H9 (cell line): ENCODE results near the gene SPRR3. TPM values are rescaled to one million over a fixed set of nuclear protein-coding genes. Genes with fewer than 3 reads are reported as not detected.

ENCODE experiments used
- DNase-seq: peaks from one replicate; pipeline ENCODE4 v3.0.0-alpha.2; 2017
- H2AFZ ChIP-seq: one replicate; pipeline ENCODE4 v1.6.1; 2013; ENCODE audit warnings: mild to moderate bottlenecking, low read length, control low read depth, moderate library complexity
- H2AK5ac ChIP-seq: 2 replicates; pipeline ENCODE4 v1.6.1; 2013; ENCODE audit warnings: low read length, control low read depth, mixed read lengths; ENCODE audit not compliant: insufficient read length
- H2BK120ac ChIP-seq: one replicate; pipeline ENCODE4 v1.6.1; 2013; ENCODE audit warnings: low read depth, mild to moderate bottlenecking, low read length, control low read depth, inconsistent platforms; ENCODE audit not compliant: poor library complexity, severe bottlenecking
- H2BK12ac ChIP-seq: 2 replicates; pipeline ENCODE4 v1.6.1; 2013; ENCODE audit warnings: low read length, control low read depth, mixed read lengths, low read depth; ENCODE audit not compliant: insufficient read length
- H2BK15ac ChIP-seq: 2 replicates; pipeline ENCODE4 v1.6.1; 2013; ENCODE audit warnings: low read depth, low read length, control low read depth
- H2BK20ac ChIP-seq: one replicate; pipeline ENCODE4 v1.6.1; 2013; ENCODE audit warnings: low read depth, mild to moderate bottlenecking, low read length, control low read depth, inconsistent platforms; ENCODE audit not compliant: poor library complexity, severe bottlenecking
- H2BK5ac ChIP-seq: 2 replicates; pipeline ENCODE4 v1.6.1; 2013; ENCODE audit warnings: low read length, control low read depth, mixed read lengths; ENCODE audit not compliant: insufficient read length
- H3K14ac ChIP-seq: 2 replicates; pipeline ENCODE4 v1.6.1; 2013; ENCODE audit warnings: low read length, control low read depth; ENCODE audit not compliant: insufficient read depth
- H3K18ac ChIP-seq: 2 replicates; pipeline ENCODE4 v1.6.1; 2013; ENCODE audit warnings: low read depth, mild to moderate bottlenecking, mixed read lengths, low read length, control low read depth; ENCODE audit not compliant: insufficient read length
- H3K23ac ChIP-seq: 2 replicates; pipeline ENCODE4 v1.6.1; 2013; ENCODE audit warnings: low read length, control low read depth, mixed read lengths, low read depth; ENCODE audit not compliant: insufficient read length
- H3K23me2 ChIP-seq: 2 replicates; pipeline ENCODE4 v1.6.1; 2013; ENCODE audit warnings: low read depth, mild to moderate bottlenecking, mixed read lengths, low read length, control low read depth; ENCODE audit not compliant: insufficient read length, poor library complexity, severe bottlenecking
- H3K27ac ChIP-seq: 2 replicates; pipeline ENCODE4 v1.5.1; 2013; ENCODE audit warnings: low read length, control low read depth, mixed read lengths, low read depth; ENCODE audit not compliant: insufficient read length
- H3K27me3 ChIP-seq: 2 replicates; pipeline ENCODE4 v1.6.1; 2013; ENCODE audit warnings: low read length, control low read depth, inconsistent platforms; ENCODE audit not compliant: insufficient read depth
- H3K4ac ChIP-seq: 2 replicates; pipeline ENCODE4 v1.6.1; 2013; ENCODE audit warnings: low read depth, mild to moderate bottlenecking, control low read depth, inconsistent platforms, low read length, moderate library complexity
- H3K4me1 ChIP-seq: 2 replicates; pipeline ENCODE4 v1.6.1; 2013; ENCODE audit warnings: low read length, control low read depth, inconsistent platforms; ENCODE audit not compliant: insufficient read depth
- H3K4me2 ChIP-seq: 2 replicates; pipeline ENCODE4 v1.6.1; 2013; ENCODE audit warnings: low read length, control low read depth, mixed read lengths; ENCODE audit not compliant: insufficient read length, insufficient read depth
- H3K56ac ChIP-seq: 2 replicates; pipeline ENCODE4 v1.6.1; 2013; ENCODE audit warnings: low read depth, mild to moderate bottlenecking, mixed read lengths, low read length, control low read depth; ENCODE audit not compliant: insufficient read length
- H3K79me1 ChIP-seq: 2 replicates; pipeline ENCODE4 v1.6.1; 2013; ENCODE audit warnings: low read depth, mild to moderate bottlenecking, moderate library complexity, low read length, control low read depth, inconsistent platforms; ENCODE audit not compliant: insufficient read depth, poor library complexity, severe bottlenecking
- H3K79me2 ChIP-seq: 2 replicates; pipeline ENCODE4 v1.6.1; 2013; ENCODE audit warnings: low read length, control low read depth, inconsistent platforms; ENCODE audit not compliant: insufficient read depth
- H3K9ac ChIP-seq: 2 replicates; pipeline ENCODE4 v1.6.1; 2013; ENCODE audit warnings: low read length, control low read depth, mixed read lengths; ENCODE audit not compliant: insufficient read length; ENCODE audit errors: extremely low read depth
- H3K9me3 ChIP-seq: one replicate; pipeline ENCODE4 v1.6.1; 2013; ENCODE audit warnings: low read depth, low read length, inconsistent platforms; ENCODE audit not compliant: control insufficient read depth
- H3T11ph ChIP-seq: one replicate; pipeline ENCODE4 v1.6.1; 2013; ENCODE audit warnings: mild to moderate bottlenecking, low read length, control low read depth, inconsistent platforms
- H4K20me1 ChIP-seq: one replicate; pipeline ENCODE4 v1.6.1; 2013; ENCODE audit not compliant: control insufficient read depth, insufficient read length, insufficient read depth
- H4K5ac ChIP-seq: 2 replicates; pipeline ENCODE4 v1.6.1; 2013; ENCODE audit warnings: low read depth, mild to moderate bottlenecking, mixed read lengths, low read length, control low read depth; ENCODE audit not compliant: insufficient read length
- H4K8ac ChIP-seq: replicated peaks from 2 replicates; pipeline ENCODE4 v1.6.1; 2013; ENCODE audit warnings: low read length, control low read depth, mixed read lengths, low read depth; ENCODE audit not compliant: insufficient read length
- H4K91ac ChIP-seq: 2 replicates; pipeline ENCODE4 v1.6.1; 2013; ENCODE audit warnings: low read depth, mild to moderate bottlenecking, moderate library complexity, mixed read lengths, low read length, control low read depth; ENCODE audit not compliant: insufficient read length
- H3K27ac Mint-ChIP-seq, 3 experiments: 2 replicates in 2 of 3; 3 replicates in 1 of 3; pipeline ENCODE4 v1.8.0; 2020 to 2021; ENCODE audit warnings: mixed read lengths in 3 of 3, mild to moderate bottlenecking in 1 of 3, moderate library complexity in 1 of 3
- H3K27me3 Mint-ChIP-seq: 2 replicates; pipeline ENCODE4 v1.8.0; 2021; ENCODE audit warnings: low read depth, mild to moderate bottlenecking, moderate library complexity, mixed read lengths
- H3K36me3 Mint-ChIP-seq, 3 experiments: 2 replicates in 2 of 3; 3 replicates in 1 of 3; pipeline ENCODE4 v1.8.0; 2020 to 2021; ENCODE audit warnings: low read depth in 3 of 3, mixed read lengths in 3 of 3; ENCODE audit not compliant: insufficient read depth in 1 of 3
- H3K4me1 Mint-ChIP-seq, 2 experiments: 2 replicates each; pipeline ENCODE4 v1.8.0; 2020; ENCODE audit warnings: mixed read lengths in 2 of 2
- H3K4me3 Mint-ChIP-seq, 2 experiments: 2 replicates in 1 of 2; 3 replicates in 1 of 2; pipeline ENCODE4 v1.8.0; 2020 to 2021; ENCODE audit warnings: mild to moderate bottlenecking in 2 of 2, mixed read lengths in 2 of 2, moderate library complexity in 1 of 2
- H3K9me3 Mint-ChIP-seq, 2 experiments: 2 replicates in 1 of 2; 3 replicates in 1 of 2; pipeline ENCODE4 v1.8.0; 2020; ENCODE audit warnings: mild to moderate bottlenecking in 2 of 2, mixed read lengths in 2 of 2, moderate library complexity in 1 of 2
- CTCF ChIP-seq: fragments of 200-600 bp; sonication (generic); conservative IDR thresholded peaks from 3 replicates; pipeline ENCODE4 v1.8.0; 2021; ENCODE audit warnings: antibody characterized with exemption, mild to moderate bottlenecking
- WGBS: extraction: QIAGEN DNeasy Blood & Tissue Kit; methylation state at CpG from one replicate; pipeline ENCODE4 v1.1.7; 2013; ENCODE audit warnings: missing lambda C conversion rate, low lambda C conversion rate, mixed read lengths; ENCODE audit not compliant: insufficient read length; ENCODE audit errors: extremely low coverage; 5-methylcytosine and 5-hydroxymethylcytosine counted together
- total RNA-seq: library from RNA; stranded (reverse); gene quantifications from 2 replicates; pipeline ENCODE4 v1.2.1, GENCODE V29; 2021

The SPRR3 gene
- total RNA-seq, 1 experiment from 2014 or later = not detected

GRCh38 chr1:153049211-153049610, 47.7 kb downstream of the SPRR3 start:
- Histone ChIP-seq H2AK5ac (no peak overlapping the region), H3K23ac (no peak overlapping the region), H2BK15ac (no peak overlapping the region), H4K8ac (no peak overlapping the region), H3K4me2 (no peak overlapping the region), H3K56ac (no peak overlapping the region), H4K5ac (no peak overlapping the region), H3K14ac (no peak overlapping the region; the same call in 1 of the 2 replicates), H3K79me2 (no peaks in the 10 kb centered on the region), H3K9ac (no peak overlapping the region), H2AFZ (no peak overlapping the region), H3K18ac (no peak overlapping the region), H3K4me1 (no peaks in the 10 kb centered on the region), H2BK12ac (no peak overlapping the region), H4K91ac (no peak overlapping the region), H2BK5ac (no peak overlapping the region), H4K20me1 (no peaks in the 10 kb centered on the region), H3K9me3 (no peaks in the 10 kb centered on the region), H3K4ac (no peak overlapping the region), H2BK120ac (no peak overlapping the region), H3K23me2 (peaks cover 2% of the 10 kb centered on the region), H3T11ph (no peak overlapping the region), H3K27me3 (no peaks in the 10 kb centered on the region), H3K27ac (no peak overlapping the region), H2BK20ac (no peak overlapping the region), H3K79me1 (no peaks in the 10 kb centered on the region)
- Mint-ChIP-seq H3K27ac (no peak overlapping the region), H3K36me3 (no peaks in the 10 kb centered on the region; a peak in 1 of 7 replicates), H3K27me3 (peaks cover 2% of the 10 kb centered on the region; the same call in 1 of the 2 replicates), H3K4me3 (no peak overlapping the region), H3K9me3 (peaks cover 3 to 11% of the 10 kb centered on the region in 2 experiments; a peak in 4 of 5 replicates), H3K4me1 (no peaks in the 10 kb centered on the region)
- WGBS = no CpG with 5 or more reads among the region's 2 CpGs
- DNase-seq = no peak
- no peak for TF ChIP-seq CTCF

Other genes starting within 250 kb of the SPRR3 start
- gene KPRP, start 243.7 kb upstream of the SPRR3 start, total RNA-seq = not detected in 2 replicates
- gene LCE1F, start 226.6 kb upstream of the SPRR3 start, total RNA-seq = not detected in 2 replicates
- not detected in 2 replicates for gene LCE1E, start 215.5 kb upstream of the SPRR3 start, total RNA-seq
- not detected in 2 replicates for gene LCE1D, start 205.0 kb upstream of the SPRR3 start, total RNA-seq
- gene LCE1C, start 195.1 kb upstream of the SPRR3 start, total RNA-seq = not detected in 2 replicates
- gene LCE1B, start 189.8 kb upstream of the SPRR3 start, total RNA-seq = not detected in 2 replicates
- not detected in 2 replicates for gene LCE1A, start 174.3 kb upstream of the SPRR3 start, total RNA-seq
- not detected in 2 replicates for gene LCE6A, start 158.9 kb upstream of the SPRR3 start, total RNA-seq
- gene LCE7A, start 141.8 kb upstream of the SPRR3 start, total RNA-seq = not detected in 2 replicates
- not detected in 2 replicates for gene SMCP, start 123.4 kb upstream of the SPRR3 start, total RNA-seq
- not detected in 2 replicates for gene IVL, start 93.2 kb upstream of the SPRR3 start, total RNA-seq
- not detected in 2 replicates for gene SPRR5, start 54.5 kb upstream of the SPRR3 start, total RNA-seq
- not detected in 2 replicates for gene SPRR4, start 31.1 kb upstream of the SPRR3 start, total RNA-seq
- not detected in 2 replicates for gene SPRR1A, start 17.7 kb upstream of the SPRR3 start, total RNA-seq
- not detected in 2 replicates for gene SPRR1B, start 29.5 kb downstream of the SPRR3 start, total RNA-seq
- not detected in 2 replicates for gene SPRR2D, start 39.4 kb downstream of the SPRR3 start, total RNA-seq
- gene SPRR2A, start 55.8 kb downstream of the SPRR3 start, total RNA-seq = not detected in 2 replicates
- gene SPRR2B, start 69.9 kb downstream of the SPRR3 start, total RNA-seq = not detected in 2 replicates
- not detected in 2 replicates for gene SPRR2E, start 92.8 kb downstream of the SPRR3 start, total RNA-seq
- gene SPRR2F, start 111.8 kb downstream of the SPRR3 start, total RNA-seq = not detected in 2 replicates
- not detected in 2 replicates for gene SPRR2G, start 149.1 kb downstream of the SPRR3 start, total RNA-seq
- not detected in 2 replicates for gene LELP1, start 201.7 kb downstream of the SPRR3 start, total RNA-seq
- not detected in 2 replicates for gene PRR9, start 215.8 kb downstream of the SPRR3 start, total RNA-seq